ENCODE data around the gene CSTF3.
"Not testable (repeated sequence)": the region's sequence is repeated elsewhere in the genome, so short reads cannot be mapped to it uniquely, and the experiment has no call there.

Gene CSTF3

DNA sequence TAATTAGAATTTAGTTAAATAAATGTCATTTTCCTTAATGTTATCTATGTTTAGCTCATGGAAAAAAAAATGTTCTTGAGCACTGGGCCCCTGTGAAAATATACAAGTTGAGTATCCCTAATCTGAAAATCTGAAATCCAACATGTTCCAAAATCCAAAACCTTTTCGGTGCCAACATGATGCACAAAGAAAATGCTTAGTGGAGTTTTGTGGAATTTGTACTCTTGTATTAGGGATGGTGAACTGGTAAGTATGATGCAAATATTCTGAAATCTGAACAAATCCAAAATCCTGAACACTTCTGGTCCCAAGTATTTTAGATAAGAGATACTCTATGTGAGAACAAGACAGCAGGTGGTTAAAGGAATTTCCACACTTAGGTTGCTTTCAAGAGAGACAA lies 77.4 kb downstream of the CSTF3 start:
- DNase-seq (ENCODE audit: low read depth): no peak

- DNase-seq (ENCODE audit: low read depth): no peak
These were observed 88.8 kb downstream of the CSTF3 start for GRCh38 chr11:33072465-33072864.

DNA sequence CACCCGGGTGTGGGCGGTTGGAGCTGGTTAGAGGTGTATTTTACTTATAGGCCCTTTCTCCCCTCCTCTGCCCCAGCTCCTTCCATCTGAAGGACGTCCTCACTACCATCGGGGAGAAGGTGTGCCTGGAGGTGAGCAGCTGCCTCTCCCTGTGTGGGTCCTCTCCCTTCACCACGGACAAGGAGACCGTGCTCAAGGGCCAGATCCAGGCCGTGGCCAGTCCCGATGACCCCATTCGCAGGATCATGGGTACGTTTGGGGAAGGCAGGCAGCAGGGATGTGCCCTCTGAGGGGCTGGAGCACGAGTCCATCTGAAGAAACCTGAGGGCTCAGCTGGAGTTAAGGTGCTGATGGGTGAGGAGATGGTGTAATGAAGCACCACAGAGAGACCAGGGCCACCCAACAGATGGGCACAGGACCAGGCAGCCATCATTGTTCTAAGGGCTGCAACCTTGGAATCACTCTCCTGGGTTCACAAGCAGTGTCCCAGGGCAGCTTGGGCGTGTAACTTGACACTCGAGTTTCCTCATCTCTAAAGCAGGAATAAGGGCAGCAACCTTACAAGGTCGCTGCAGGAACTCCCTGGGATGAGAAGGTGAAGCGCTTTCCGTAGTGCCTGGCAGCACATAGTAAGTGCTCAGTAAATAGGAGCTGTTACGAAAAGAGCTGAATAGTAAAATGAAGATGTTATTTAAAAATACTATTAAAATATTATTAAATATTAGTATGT lies 92.5 kb downstream of the CSTF3 start:
- no peak for DNase-seq (ENCODE audit: low read depth)

- no peak for DNase-seq (ENCODE audit: low read depth)
These were observed 94.0 kb downstream of the CSTF3 start for GRCh38 chr11:33067294-33067693.

GRCh38 chr11:33065445-33066178 lies 95.7 kb downstream of the CSTF3 start:
- peak; percentile 63 for DNase-seq (ENCODE audit: low read depth)

- DNase-seq (ENCODE audit: low read depth): no peak
These were observed 96.4 kb downstream of the CSTF3 start for GRCh38 chr11:33064866-33065265.

DNA sequence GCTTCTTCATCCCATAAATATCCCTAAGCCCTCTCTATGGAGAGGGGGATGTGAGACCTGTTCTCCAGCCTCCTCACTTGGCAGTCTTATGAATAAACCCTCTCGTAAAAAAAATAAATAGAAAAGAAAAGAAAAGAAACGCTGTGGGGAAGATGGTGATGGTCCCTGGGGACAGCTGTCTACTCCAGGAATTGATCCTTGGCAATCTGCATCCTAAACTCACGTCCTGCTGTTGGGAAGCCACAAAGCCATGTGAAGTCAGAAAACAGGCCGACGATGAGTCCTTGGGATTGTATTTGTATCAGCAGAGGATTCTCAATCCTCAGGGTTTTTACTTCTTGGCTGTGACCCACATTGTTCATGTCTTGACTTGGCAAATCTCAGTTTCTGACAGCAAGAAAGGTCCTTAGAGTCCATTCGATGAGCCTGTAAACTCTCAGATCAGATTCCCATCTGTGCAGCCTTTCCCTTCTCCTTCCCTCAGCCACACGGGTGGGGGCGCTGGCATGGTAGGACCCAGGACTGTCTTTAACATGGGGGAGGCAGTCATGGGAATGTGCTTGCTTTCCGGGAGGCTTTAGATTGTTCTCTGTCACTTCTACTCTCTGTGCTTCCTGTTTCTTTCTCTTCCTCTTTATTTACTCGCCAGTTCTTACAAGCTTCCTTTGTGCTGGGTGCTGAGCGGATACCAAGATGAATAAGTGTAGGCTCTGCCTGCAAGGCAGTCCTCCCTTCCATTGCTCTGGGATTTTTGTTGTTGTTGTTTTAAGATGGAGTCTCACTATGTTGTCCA lies 97.1 kb downstream of the CSTF3 start:
- no peak for DNase-seq (ENCODE audit: low read depth)

DNA sequence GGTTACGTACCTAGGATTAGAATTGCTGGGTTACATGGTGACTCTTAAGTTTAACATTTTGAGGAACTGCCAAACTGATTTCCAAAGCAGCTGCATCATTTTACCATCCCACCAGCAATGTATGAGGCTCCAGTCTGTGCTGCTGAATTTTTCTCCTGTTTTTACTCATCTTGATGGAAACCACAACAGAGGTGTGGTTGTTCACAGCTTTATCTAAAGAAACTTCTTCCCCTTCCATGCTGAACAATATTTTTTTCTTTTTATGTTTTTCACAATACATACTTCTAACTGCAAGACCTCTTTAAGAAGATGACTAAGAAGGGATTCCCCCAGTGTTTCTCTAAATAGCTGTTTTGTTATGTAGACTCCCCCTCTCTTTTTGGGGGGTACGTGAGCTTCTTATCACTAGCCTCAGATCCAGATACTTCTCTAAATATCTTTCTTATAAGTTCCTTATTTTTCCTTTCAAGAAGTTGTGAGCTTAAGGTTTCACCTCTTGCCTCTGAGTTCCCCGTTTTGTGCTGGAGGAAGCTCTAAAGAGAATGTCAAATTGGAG lies 97.9 kb downstream of the CSTF3 start:
- DNase-seq (ENCODE audit: low read depth): no peak

GRCh38 chr11:33062137-33062536 lies 99.1 kb downstream of the CSTF3 start:
- DNase-seq (ENCODE audit: low read depth): no peak

DNA sequence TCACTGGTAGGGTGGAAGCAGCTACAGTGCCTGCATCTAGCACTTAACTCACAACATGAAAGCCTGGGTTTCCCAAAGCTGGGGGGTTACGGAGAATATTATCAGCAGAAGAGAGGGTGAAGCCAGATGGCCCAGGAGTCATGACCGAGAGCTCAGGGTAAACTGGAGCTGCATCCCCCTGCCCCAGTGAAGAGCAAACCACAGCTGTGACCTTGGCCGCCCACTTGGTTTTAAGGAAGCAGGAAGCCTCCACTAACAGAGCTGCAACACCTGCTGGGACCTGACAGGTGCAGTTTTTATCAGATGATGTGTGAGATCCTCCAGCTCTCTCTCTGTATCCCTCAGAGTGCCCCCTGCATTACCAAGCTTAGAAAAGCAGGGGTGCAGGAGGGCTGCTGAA lies 101.0 kb downstream of the CSTF3 start:
- no peak for DNase-seq (ENCODE audit: low read depth)

- no peak for DNase-seq (ENCODE audit: low read depth)
These were observed 101.8 kb downstream of the CSTF3 start for GRCh38 chr11:33059331-33060007.

DNA sequence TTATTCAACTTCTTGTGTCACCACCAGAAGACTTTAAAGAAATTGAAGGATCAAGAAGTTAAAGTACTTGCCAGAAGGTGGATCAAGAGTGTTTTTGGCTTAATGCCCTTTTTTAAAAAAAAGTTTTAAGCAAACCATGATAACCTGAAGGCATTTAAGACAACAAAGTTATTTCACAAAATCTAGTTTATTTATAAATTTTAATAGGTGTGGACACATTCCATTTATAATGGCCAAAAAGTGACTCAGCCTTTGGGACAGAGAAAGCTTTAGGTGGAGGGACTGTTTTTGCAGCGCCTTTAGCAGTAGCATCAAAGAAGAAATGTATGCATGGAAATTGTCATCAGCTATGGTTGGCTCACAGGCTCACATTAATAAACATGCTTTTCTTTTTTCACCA lies 104.0 kb downstream of the CSTF3 start:
- no peak for DNase-seq (ENCODE audit: low read depth)

- DNase-seq (ENCODE audit: low read depth): no peak
These were observed 105.9 kb downstream of the CSTF3 start for GRCh38 chr11:33055375-33055774.

DNA sequence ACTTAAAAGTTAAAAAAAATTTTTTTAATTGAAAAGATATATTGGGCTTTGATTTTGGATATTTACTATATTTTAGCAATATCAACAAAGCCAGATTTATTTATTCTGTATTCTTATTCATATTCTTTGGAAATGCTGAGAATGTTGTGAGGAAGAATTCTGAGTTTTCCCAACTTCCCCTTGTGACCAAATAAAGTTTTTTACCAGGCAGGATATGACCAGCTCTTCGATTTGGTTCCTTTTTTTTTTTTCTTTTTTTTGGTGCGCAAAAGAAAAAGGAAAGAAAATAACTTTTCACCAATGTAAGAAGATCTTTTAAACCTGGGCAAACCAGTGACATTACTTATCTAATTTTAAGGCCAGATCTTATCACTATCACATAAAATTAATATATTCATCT lies 109.0 kb downstream of the CSTF3 start:
- DNase-seq (ENCODE audit: low read depth): no peak

DNA sequence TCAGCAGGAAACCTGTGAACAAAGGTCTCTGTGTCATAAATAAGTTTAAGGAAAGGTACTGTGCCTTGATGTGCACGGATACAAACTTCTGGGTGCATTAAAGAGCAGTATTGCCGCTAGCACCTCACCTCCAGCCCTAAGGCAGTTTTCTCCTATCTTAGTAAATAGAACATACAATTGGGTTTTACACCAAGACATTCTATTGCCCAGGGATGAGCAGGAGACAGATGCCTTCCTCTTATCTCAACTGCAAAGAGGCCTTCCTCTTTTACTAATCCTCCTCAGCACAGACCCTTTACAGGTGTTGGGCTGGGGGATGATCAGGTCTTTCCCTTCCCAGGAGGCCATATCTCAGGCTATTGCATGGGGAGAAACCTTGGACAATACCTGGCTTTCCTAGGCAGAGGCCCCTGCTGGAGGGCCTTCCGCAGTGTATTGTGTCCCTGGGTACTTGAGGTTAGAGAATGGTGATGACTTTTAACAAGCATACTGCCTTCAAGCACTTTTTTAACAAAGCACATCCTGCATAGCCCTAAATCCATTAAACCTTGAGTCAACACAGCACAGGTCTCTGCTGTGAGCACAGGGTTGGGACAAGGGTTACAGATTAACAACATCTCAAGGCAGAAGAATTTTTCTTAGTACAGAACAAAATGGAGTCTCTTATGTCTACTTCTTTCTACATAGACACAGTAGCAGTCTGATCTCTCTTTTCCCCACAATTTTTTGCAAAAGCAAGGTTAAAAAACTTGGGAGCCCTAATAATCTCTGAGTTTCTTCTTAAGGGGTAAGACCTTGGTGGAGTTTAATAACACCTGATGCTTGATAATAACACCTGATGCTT lies 111.5 kb downstream of the CSTF3 start:
- not testable (repeated sequence) for DNase-seq (ENCODE audit: low read depth)

GRCh38 chr11:33048701-33049100 lies 112.6 kb downstream of the CSTF3 start:
- not testable (repeated sequence) for DNase-seq (ENCODE audit: low read depth)

DNA sequence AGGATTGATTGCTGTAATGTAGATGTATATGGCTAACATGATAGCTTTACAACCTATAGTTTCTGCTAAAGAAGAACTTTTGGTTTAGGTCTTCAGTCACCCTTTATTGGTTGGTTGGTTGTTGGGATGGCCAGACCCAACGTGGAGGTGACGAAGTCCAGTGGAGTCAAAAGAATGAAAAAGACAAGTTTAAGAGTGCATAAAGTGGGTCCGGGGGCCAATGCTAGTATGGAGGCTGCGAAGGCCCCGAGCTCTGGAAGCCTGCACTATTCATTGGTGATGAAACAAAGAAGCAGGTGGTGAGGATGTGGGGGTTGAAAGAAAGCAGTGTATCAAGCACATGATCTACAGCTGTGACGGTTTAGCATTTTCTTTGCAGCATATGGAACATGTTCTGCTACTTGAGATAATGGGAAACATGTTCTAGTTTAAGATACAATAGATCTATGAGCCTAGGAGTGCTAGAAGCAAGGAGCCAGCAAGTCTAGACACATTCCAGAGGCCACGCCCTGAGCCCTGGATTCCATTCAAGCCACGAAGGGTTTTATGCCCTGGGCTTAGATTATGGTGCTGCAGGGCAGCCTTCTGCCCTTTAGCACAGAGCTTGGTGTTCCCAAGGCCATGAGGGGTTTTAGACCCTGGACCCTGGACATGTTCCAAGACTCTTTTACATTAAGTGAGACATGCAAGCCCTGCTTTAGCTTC lies 115.6 kb downstream of the CSTF3 start:
- no peak for DNase-seq (ENCODE audit: low read depth)

GRCh38 chr11:33044285-33044756 lies 117.0 kb downstream of the CSTF3 start:
- no peak for DNase-seq (ENCODE audit: low read depth)

GRCh38 chr11:33043221-33043830 lies 118.0 kb downstream of the CSTF3 start:
- no peak for DNase-seq (ENCODE audit: low read depth)

All from stimulated activated CD4-positive, alpha-beta T cell treated with anti-CD3 and anti-CD28 coated beads, Interleukin-2, amount 100 ng/mL, for 4 hours (primary cell).